Right atrium auricular region (tissue), 2 donors: ENCODE measurements around the gene C12orf56. TPM values are rescaled to one million over a fixed set of nuclear protein-coding genes. Genes with fewer than 3 reads are reported as not detected.
A peak's percentile ranks its signal among the peaks of the same experiment; 100 is the strongest.

Source experiments
- DNase-seq: peaks from one replicate; pipeline ENCODE4 v3.0.0-alpha.2; 2019; ENCODE audit warnings: low spot score
- H3K27ac ChIP-seq, 2 donors: fragments of 200-600 bp; sonication (generic); 1 replicate in 1 of 2; 2 replicates in 1 of 2; pipeline ENCODE4 v1.5.1; 2016 to 2019
- H3K27me3 ChIP-seq, 2 donors: fragments of 200-600 bp; sonication (generic); one replicate each; pipeline versions ENCODE4 v1.5.1 to v1.6.0; 2017 to 2019
- H3K36me3 ChIP-seq: fragments of 200-600 bp; sonication (generic); one replicate; pipeline ENCODE4 v1.5.1; 2016
- H3K4me1 ChIP-seq, 2 donors: fragments of 200-600 bp; sonication (generic); one replicate each; pipeline versions ENCODE4 v1.5.1 to v1.6.0; 2017 to 2019
- H3K4me3 ChIP-seq, 2 donors: fragments of 200-600 bp; sonication (generic); 1 replicate in 1 of 2; 2 replicates in 1 of 2; pipeline ENCODE4 v1.5.1; 2017 to 2019; ENCODE audit warnings: mild to moderate bottlenecking in 1 of 2, moderate library complexity in 1 of 2
- H3K9me3 ChIP-seq, 2 donors: fragments of 200-600 bp; sonication (generic); one replicate each; pipeline ENCODE4 v1.5.1; 2019
- CTCF ChIP-seq, 2 donors: fragments of 200-600 bp; sonication (generic); IDR thresholded peaks; one replicate each; pipeline ENCODE4 v1.5.1; 2019; ENCODE audit warnings: antibody characterized with exemption in 2 of 2
- total RNA-seq, 2 donors: library from RNA; depleted of rRNA; stranded (reverse); fragments of >200 nt; gene quantifications; one replicate each; pipeline ENCODE4 v1.1.0, GENCODE V29; 2016

The C12orf56 gene
- total RNA-seq, 2 donors from 2014 or later: not detected

DNA sequence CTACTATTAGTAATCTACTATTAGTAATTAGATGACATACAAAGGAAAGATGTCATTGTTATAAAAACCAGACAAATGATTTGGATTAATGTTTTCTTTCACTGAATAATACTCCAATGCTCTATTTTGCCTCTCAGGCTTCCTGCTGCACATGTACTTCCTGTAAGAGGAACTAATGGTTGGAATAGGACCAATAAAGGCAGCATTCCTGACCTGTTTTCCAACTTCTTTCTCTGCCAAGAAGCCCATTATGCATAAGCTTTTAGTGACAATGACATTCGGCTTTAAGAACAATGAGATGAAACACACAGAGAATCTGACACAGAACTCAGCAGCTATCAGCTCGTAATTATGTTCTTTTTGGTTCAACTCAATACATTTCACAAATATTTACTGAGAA is 5.2 kb upstream of the C12orf56 start:
- H3K27ac ChIP-seq: no peak overlapping the region
- TF ChIP-seq CTCF (IDR thresholded peaks at IDR 0.05): no peak

DNA sequence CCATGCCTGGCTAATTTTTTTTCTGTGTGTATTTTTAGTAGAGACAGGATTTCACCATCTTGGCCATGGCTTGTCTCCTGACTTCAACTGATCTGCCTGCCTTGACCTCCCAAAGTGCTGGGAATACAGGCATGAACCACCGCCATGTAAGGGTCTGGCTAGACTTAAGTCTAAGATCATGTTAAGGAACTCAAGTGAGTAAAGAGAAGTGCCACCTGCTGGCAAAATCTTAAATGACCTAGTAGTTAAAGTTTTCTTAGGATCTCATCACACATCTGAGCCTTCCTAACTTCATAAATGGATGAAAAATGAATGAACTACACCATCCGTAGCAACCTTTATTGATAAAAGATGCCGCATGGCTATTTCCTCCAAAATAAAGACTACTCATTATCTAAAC is 1.7 kb upstream of the C12orf56 start:
- H3K9me3 ChIP-seq: no peaks in the 10 kb centered on the region
- no peak overlapping the region for H3K27ac ChIP-seq
- peaks cover 0 to 8% of the 10 kb centered on the region in 2 donors for H3K27me3 ChIP-seq
- H3K4me3 ChIP-seq: no peak overlapping the region
- no peak for DNase-seq
- H3K4me1 ChIP-seq: peaks cover 0 to 9% of the 10 kb centered on the region in 2 donors
- H3K36me3 ChIP-seq: no peaks in the 10 kb centered on the region
- peak in 1 of 2 donors; percentile 22 for TF ChIP-seq CTCF (IDR thresholded peaks at IDR 0.05)

More for the DNA sequence above, 5.2 kb upstream of the C12orf56 start:
- no peaks in the 10 kb centered on the region for H3K9me3 ChIP-seq
- H3K4me3 ChIP-seq: no peak overlapping the region
- no peak for DNase-seq
- peaks cover 0 to under 1% of the 10 kb centered on the region in 2 donors for H3K27me3 ChIP-seq
- H3K4me1 ChIP-seq: peaks cover 0 to 1% of the 10 kb centered on the region in 2 donors
- no peaks in the 10 kb centered on the region for H3K36me3 ChIP-seq

- no peak for TF ChIP-seq CTCF (IDR thresholded peaks at IDR 0.05)
Observed at GRCh38 chr12:64389154-64389553, 1.4 kb downstream of the C12orf56 start.

DNA sequence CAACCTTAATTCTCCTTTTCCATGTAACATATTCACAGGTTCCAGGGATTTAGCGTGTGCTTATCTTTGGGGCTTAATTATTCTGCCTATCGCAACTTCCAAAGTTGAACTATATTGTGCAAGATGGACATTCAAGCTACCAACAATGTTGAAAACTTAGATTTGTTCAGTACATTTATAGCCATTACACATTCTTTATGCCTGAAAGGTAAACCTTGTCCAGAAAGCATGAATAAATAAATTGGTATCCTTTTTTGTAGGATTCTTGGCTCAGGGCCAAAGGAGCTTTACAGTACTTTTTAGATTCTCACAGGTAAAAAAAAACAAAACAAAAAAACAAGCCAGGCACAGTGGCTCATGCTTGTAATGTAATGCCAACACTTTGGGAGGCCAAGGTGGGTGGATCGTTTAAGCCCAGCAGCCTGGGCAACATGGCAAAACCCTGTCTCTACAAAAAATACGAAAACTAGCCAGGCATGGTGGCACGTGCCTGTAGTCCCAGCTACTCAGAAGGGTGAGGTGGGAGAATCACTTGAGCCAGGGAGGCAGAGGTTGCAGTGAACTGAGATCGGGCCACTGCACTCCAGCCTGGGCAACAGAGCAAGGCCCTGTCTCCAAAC is 3.3 kb downstream of the C12orf56 start:
- Histone ChIP-seq H3K27me3 (peaks cover 0 to 8% of the 10 kb centered on the region in 2 donors), H3K9me3 (no peaks in the 10 kb centered on the region), H3K27ac (no peak overlapping the region), H3K36me3 (no peaks in the 10 kb centered on the region), H3K4me1 (peaks cover 0 to 9% of the 10 kb centered on the region in 2 donors), H3K4me3 (no peak overlapping the region)
- TF ChIP-seq CTCF (IDR thresholded peaks at IDR 0.05): no peak
- DNase-seq: no peak

More at GRCh38 chr12:64389154-64389553, 1.4 kb downstream of the C12orf56 start:
- no peak overlapping the region for H3K4me3 ChIP-seq
- H3K27ac ChIP-seq: no peak overlapping the region
- peaks cover 0 to 9% of the 10 kb centered on the region in 2 donors for H3K4me1 ChIP-seq
- peaks cover 0 to 8% of the 10 kb centered on the region in 2 donors for H3K27me3 ChIP-seq
- no peaks in the 10 kb centered on the region for H3K9me3 ChIP-seq
- no peaks in the 10 kb centered on the region for H3K36me3 ChIP-seq
- no peak for DNase-seq

GRCh38 chr12:64385468-64385867 is 5.1 kb downstream of the C12orf56 start:
- H3K27me3 ChIP-seq: peaks cover 0 to 5% of the 10 kb centered on the region in 2 donors
- H3K27ac ChIP-seq: no peak overlapping the region
- no peaks in the 10 kb centered on the region for H3K36me3 ChIP-seq
- no peak for DNase-seq
- peaks cover 0 to 7% of the 10 kb centered on the region in 2 donors for H3K9me3 ChIP-seq
- no peak for TF ChIP-seq CTCF (IDR thresholded peaks at IDR 0.05)
- no peak overlapping the region for H3K4me3 ChIP-seq
- peaks cover 0 to 5% of the 10 kb centered on the region in 2 donors for H3K4me1 ChIP-seq

DNA sequence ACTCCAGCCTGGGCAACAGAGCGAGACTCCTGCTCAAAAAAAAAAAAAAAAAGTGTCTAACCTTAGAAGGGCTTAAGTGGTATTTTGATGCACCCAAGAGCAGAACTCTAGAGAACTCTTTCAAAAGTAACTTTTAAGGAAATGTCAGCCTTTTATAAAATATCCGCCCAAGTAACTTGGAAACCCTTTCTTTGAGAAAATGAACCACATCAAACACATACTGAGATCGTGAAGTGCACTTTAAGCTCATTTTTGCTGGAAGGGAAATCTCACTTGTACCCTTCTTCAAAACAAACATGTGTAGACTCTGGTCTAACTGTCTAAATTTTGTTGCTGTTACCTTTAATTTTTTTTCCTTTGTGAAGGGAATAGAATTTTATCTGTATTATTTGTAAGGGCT is 5.5 kb downstream of the C12orf56 start:
- no peak overlapping the region for H3K27ac ChIP-seq

More for the DNA sequence above, 5.5 kb downstream of the C12orf56 start:
- no peak for DNase-seq
- Histone ChIP-seq H3K27me3 (peaks cover 0 to under 1% of the 10 kb centered on the region in 2 donors), H3K36me3 (no peaks in the 10 kb centered on the region), H3K9me3 (peaks cover 0 to 12% of the 10 kb centered on the region in 2 donors), H3K4me3 (no peak overlapping the region), H3K4me1 (peaks cover 0 to under 1% of the 10 kb centered on the region in 2 donors)
- TF ChIP-seq CTCF (IDR thresholded peaks at IDR 0.05): no peak
